Neuronal stem cell (in vitro differentiated cells): ENCODE results near the gene TRIM69.
"Not testable (repeated sequence)": the region's sequence is repeated elsewhere in the genome, so short reads cannot be mapped to it uniquely, and the experiment has no call there.

ENCODE experiments used
- DNase-seq: peaks from one replicate; pipeline ENCODE4 v3.0.0-alpha.2; 2013; ENCODE audit warnings: low spot score
- H2AFZ ChIP-seq: one replicate; pipeline ENCODE4 v1.6.1; 2013; ENCODE audit warnings: mild to moderate bottlenecking, low read length, inconsistent platforms
- H2AK5ac ChIP-seq: 2 replicates; pipeline ENCODE4 v1.6.1; 2013; ENCODE audit warnings: low read depth, mild to moderate bottlenecking, inconsistent platforms, low read length, moderate library complexity, mixed read lengths
- H2BK120ac ChIP-seq: 2 replicates; pipeline ENCODE4 v1.6.1; 2013; ENCODE audit warnings: low read depth, mild to moderate bottlenecking, inconsistent platforms, low read length, moderate library complexity, mixed read lengths
- H2BK12ac ChIP-seq: one replicate; pipeline ENCODE4 v1.6.1; 2013; ENCODE audit warnings: low read length, inconsistent platforms
- H2BK15ac ChIP-seq: 2 replicates; pipeline ENCODE4 v1.6.1; 2013; ENCODE audit warnings: mild to moderate bottlenecking, low read length, inconsistent platforms, mixed read lengths
- H2BK5ac ChIP-seq: one replicate; pipeline ENCODE4 v1.6.1; 2013; ENCODE audit warnings: inconsistent platforms, mild to moderate bottlenecking, low read length, moderate library complexity
- H3K14ac ChIP-seq: one replicate; pipeline ENCODE4 v1.6.1; 2013; ENCODE audit warnings: low read length, inconsistent platforms
- H3K18ac ChIP-seq: 2 replicates; pipeline ENCODE4 v1.6.1; 2013; ENCODE audit warnings: low read length, inconsistent platforms
- H3K23ac ChIP-seq: 2 replicates; pipeline ENCODE4 v1.6.1; 2013; ENCODE audit warnings: low read depth, mild to moderate bottlenecking, mixed read lengths, low read length, inconsistent platforms; ENCODE audit not compliant: poor library complexity
- H3K27ac ChIP-seq: replicated peaks from 3 replicates; pipeline ENCODE4 v1.5.1; 2013; ENCODE audit warnings: low read length, inconsistent platforms
- H3K27me3 ChIP-seq, 3 experiments: 2 replicates each; pipeline ENCODE4 v1.6.1; 2013; ENCODE audit warnings: low read length in 3 of 3, mild to moderate bottlenecking in 2 of 3, inconsistent platforms in 1 of 3, low read depth in 1 of 3, mixed read lengths in 1 of 3, moderate library complexity in 1 of 3; ENCODE audit not compliant: control insufficient read depth in 3 of 3, insufficient read depth in 3 of 3
- H3K36me3 ChIP-seq, 2 donors: replicated peaks in 1 of 2; 2 replicates each; pipeline ENCODE4 v1.6.1; 2013; ENCODE audit warnings: low read length in 2 of 2; ENCODE audit not compliant: control insufficient read depth in 2 of 2, insufficient read depth in 2 of 2
- H3K4ac ChIP-seq: 2 replicates; pipeline ENCODE4 v1.6.1; 2013; ENCODE audit warnings: inconsistent platforms, mild to moderate bottlenecking, low read length, moderate library complexity
- H3K4me1 ChIP-seq, 2 donors: 1 replicate in 1 of 2; 2 replicates in 1 of 2; pipeline ENCODE4 v1.6.1; 2013; ENCODE audit warnings: low read length in 2 of 2, low read depth in 1 of 2; ENCODE audit not compliant: control insufficient read depth in 2 of 2, insufficient read depth in 1 of 2
- H3K4me2 ChIP-seq: one replicate; pipeline ENCODE4 v1.6.1; 2013; ENCODE audit warnings: mild to moderate bottlenecking, low read length, inconsistent platforms; ENCODE audit not compliant: insufficient read depth, poor library complexity, severe bottlenecking
- H3K4me3 ChIP-seq, 2 donors: 2 replicates each; pipeline ENCODE4 v1.5.1; 2013; ENCODE audit warnings: low read length in 2 of 2, mild to moderate bottlenecking in 2 of 2, inconsistent platforms in 1 of 2, moderate library complexity in 1 of 2
- H3K79me1 ChIP-seq: one replicate; pipeline ENCODE4 v1.6.1; 2013; ENCODE audit warnings: low read depth, mild to moderate bottlenecking, inconsistent platforms, low read length, moderate library complexity
- H3K9ac ChIP-seq: one replicate; pipeline ENCODE4 v1.6.1; 2013; ENCODE audit warnings: mild to moderate bottlenecking, low read depth, low read length, inconsistent platforms; ENCODE audit not compliant: poor library complexity
- H3K9me3 ChIP-seq, 2 donors: replicated peaks in 1 of 2; 2 replicates each; pipeline versions ENCODE3 to v1.6.1; 2013; ENCODE audit warnings: low read length in 2 of 2, mild to moderate bottlenecking in 2 of 2, inconsistent platforms in 1 of 2, low read depth in 1 of 2, mixed read lengths in 1 of 2, moderate library complexity in 1 of 2; ENCODE audit not compliant: control insufficient read depth in 2 of 2, insufficient read depth in 1 of 2
- H4K8ac ChIP-seq: one replicate; pipeline ENCODE4 v1.6.1; 2013; ENCODE audit warnings: low read depth, mild to moderate bottlenecking, inconsistent platforms, low read length, moderate library complexity
- H4K91ac ChIP-seq: one replicate; pipeline ENCODE4 v1.6.1; 2013; ENCODE audit warnings: low read length, low read depth, mild to moderate bottlenecking, inconsistent platforms; ENCODE audit not compliant: poor library complexity
- WGBS, 2 donors: extraction: QIAGEN DNeasy Blood & Tissue Kit; methylation state at CpG; one replicate each; pipeline ENCODE4 v1.1.7; 2013; ENCODE audit warnings: missing lambda C conversion rate in 2 of 2, mixed read lengths in 1 of 2; ENCODE audit not compliant: insufficient read length in 2 of 2, insufficient replicate concordance in 1 of 2; ENCODE audit errors: extremely low coverage in 2 of 2; 5-methylcytosine and 5-hydroxymethylcytosine counted together

Gene TRIM69

DNA sequence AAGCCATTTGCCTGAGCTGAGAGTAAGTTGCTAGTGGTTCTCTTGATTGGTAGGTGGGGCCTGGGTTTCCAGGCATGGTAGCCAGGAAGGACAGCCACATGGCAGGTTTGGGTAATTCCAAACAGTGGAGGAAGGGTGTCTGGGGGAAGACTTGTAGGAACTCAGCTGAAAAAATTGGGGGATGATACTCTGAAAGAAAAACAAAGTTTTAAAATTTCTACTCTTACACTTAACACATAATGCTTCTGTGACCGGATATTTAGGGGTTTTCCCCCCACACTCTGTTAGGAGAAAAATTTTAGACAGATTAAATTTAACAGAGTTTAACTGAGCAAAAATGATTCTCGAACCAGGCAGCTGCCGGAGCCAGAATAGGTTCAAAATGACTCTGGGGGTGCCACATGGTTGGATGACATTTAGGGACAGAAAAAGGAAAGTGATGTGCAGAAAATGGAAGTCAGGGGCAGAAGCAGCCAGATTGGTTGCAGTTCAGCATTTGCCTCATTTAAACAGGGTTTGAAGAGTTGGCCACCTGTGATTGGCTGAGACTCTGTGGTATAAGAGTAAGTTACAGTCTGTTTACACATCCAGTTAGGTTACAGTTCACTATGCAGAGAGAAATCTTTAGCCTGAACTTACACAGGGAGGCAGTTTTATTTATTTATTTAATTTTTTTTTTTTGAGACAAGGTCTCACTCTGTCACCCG lies 16.9 kb upstream of the TRIM69 start:
- H3K36me3 ChIP-seq, result peaks cover 3 to 39% of the 10 kb centered on the region in 2 donors
- H3K9me3 ChIP-seq, result no peaks in the 10 kb centered on the region
- no peaks in the 10 kb centered on the region for H3K27me3 ChIP-seq
- no peak for DNase-seq
- H3K9ac ChIP-seq, result no peak overlapping the region
- H3K18ac ChIP-seq, result no peak overlapping the region
- H3K79me1 ChIP-seq, result no peaks in the 10 kb centered on the region
- no CpG with 5 or more reads among the region's 4 CpGs for WGBS, 2 donors
- no peak overlapping the region for H3K4me2 ChIP-seq
- no peak overlapping the region for H4K8ac ChIP-seq
- no peaks in the 10 kb centered on the region for H3K4me1 ChIP-seq
- H3K4me3 ChIP-seq, result no peak overlapping the region
- H3K4ac ChIP-seq, result no peak overlapping the region
- no peak overlapping the region for H2BK12ac ChIP-seq
- no peak overlapping the region for H2BK120ac ChIP-seq
- H2BK15ac ChIP-seq, result no peak overlapping the region
- no peak overlapping the region for H2AK5ac ChIP-seq
- no peak overlapping the region for H3K14ac ChIP-seq
- H2BK5ac ChIP-seq, result no peak overlapping the region
- H2AFZ ChIP-seq, result no peak overlapping the region
- H3K27ac ChIP-seq, result no peak overlapping the region
- H4K91ac ChIP-seq, result no peak overlapping the region
- H3K23ac ChIP-seq, result no peak overlapping the region

DNA sequence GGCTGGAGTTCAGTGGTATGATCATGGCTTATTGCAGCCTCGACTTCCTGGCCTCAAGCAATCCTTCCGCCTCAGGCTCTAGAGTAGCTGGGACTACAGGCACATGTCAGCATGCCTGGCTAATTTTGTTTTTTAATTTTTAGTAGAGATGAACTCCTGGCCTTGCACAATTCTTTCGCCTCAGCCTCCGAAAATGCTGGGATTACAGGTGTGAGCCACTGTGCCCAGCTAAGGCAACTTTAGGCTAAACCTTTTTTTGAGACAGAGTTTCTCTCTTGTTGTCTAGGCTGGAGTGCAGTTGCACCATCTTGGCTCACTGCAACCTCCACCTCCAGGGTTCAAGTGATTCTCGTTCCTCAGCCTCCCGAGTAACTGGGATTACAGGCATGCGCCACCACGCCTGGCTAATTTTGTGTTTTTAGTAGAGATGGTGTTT lies 16.3 kb upstream of the TRIM69 start:
- not testable (repeated sequence) for H3K4me2 ChIP-seq, H3K14ac ChIP-seq, DNase-seq, H3K79me1 ChIP-seq, H2BK15ac ChIP-seq, H4K8ac ChIP-seq, H3K18ac ChIP-seq, H3K9me3 ChIP-seq, H2AK5ac ChIP-seq, H2BK12ac ChIP-seq, H3K9ac ChIP-seq, H3K27me3 ChIP-seq, H3K4me1 ChIP-seq, H2BK5ac ChIP-seq, H3K4ac ChIP-seq, H3K4me3 ChIP-seq, H2AFZ ChIP-seq, H4K91ac ChIP-seq, H3K27ac ChIP-seq, H3K23ac ChIP-seq, H2BK120ac ChIP-seq
- H3K36me3 ChIP-seq, result peaks cover 3 to 39% of the 10 kb centered on the region in 2 donors
- no CpG with 5 or more reads among the region's 8 CpGs for WGBS, 2 donors

DNA sequence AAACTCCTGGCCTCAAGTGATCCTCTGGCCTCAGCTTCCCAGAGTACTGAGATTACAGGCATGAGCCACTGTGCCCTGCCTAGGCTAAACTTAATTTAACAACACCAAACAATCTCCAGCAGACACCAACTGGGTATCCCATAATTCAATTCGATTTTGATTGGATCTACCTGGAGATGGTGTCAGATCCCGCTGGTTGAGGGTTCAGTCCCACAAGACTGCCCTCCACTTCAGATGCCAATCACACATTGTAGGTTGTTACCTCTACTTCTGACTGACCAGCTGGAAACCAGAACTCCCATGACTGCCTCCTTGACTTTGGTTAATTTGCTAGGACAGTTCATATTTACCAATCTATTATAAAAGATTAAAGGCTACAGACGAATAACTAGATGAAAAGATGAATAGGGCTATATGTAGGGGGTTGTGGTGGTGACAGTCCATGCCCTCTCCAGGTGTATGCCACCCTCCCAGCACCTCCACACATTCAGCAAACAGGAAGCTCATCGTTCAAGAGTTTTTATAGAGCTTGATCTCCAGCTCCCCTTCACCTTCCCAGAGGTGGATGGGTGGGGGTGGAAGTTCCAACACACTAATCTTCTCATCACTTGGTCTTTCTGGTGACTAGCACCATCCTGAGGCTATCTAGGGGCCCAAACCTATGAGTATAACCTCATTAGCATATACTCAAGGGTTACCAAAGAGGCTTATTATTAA lies 15.7 kb upstream of the TRIM69 start:
- H2BK120ac ChIP-seq, result no peak overlapping the region
- no peaks in the 10 kb centered on the region for H3K4me1 ChIP-seq
- no CpG with 5 or more reads among the region's 4 CpGs for WGBS, 2 donors
- H3K27me3 ChIP-seq, result no peaks in the 10 kb centered on the region
- peaks cover 3 to 34% of the 10 kb centered on the region in 2 donors for H3K36me3 ChIP-seq
- no peak for DNase-seq
- H3K9me3 ChIP-seq, result no peaks in the 10 kb centered on the region
- no peak overlapping the region for H3K14ac ChIP-seq
- no peak overlapping the region for H2BK15ac ChIP-seq
- no peak overlapping the region for H3K4ac ChIP-seq
- no peak overlapping the region for H2BK12ac ChIP-seq
- no peak overlapping the region for H4K91ac ChIP-seq
- H3K4me2 ChIP-seq, result no peak overlapping the region
- no peak overlapping the region for H3K9ac ChIP-seq
- H3K79me1 ChIP-seq, result no peaks in the 10 kb centered on the region
- no peak overlapping the region for H2BK5ac ChIP-seq
- H4K8ac ChIP-seq, result no peak overlapping the region
- H3K23ac ChIP-seq, result no peak overlapping the region
- no peak overlapping the region for H3K18ac ChIP-seq
- no peak overlapping the region for H2AFZ ChIP-seq
- H3K4me3 ChIP-seq, result no peak overlapping the region
- H2AK5ac ChIP-seq, result no peak overlapping the region
- no peak overlapping the region for H3K27ac ChIP-seq

DNA sequence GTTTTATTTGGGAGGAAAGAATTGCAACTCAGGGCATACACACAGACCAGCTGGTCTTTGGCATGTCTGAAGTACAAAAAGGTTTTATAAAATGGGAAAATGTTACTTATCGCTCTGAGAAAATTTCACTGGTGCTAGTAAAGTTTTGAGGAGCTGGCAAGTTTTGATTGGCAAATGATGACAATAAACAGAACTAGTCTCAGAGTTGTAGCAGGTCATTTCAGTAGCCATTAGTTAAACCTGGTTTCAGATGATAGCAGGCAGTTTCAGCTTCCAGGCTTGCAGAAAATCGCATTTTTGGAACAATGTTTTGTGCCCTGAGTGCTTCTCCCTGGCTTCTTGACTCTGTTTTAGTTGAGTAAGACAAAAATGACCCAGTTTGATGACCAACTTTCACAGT lies 14.3 kb upstream of the TRIM69 start:
- H3K14ac ChIP-seq, result no peak overlapping the region
- H3K9ac ChIP-seq, result no peak overlapping the region
- no peak overlapping the region for H4K8ac ChIP-seq
- no peak overlapping the region for H3K4me2 ChIP-seq
- WGBS, 2 donors, result no CpG with 5 or more reads among the region's 2 CpGs
- no peak overlapping the region for H4K91ac ChIP-seq
- H2BK12ac ChIP-seq, result no peak overlapping the region
- no peak overlapping the region for H3K4ac ChIP-seq
- H2AFZ ChIP-seq, result no peak overlapping the region
- H3K27me3 ChIP-seq, result no peaks in the 10 kb centered on the region
- no peak overlapping the region for H2AK5ac ChIP-seq
- no peak overlapping the region for H3K23ac ChIP-seq
- H3K36me3 ChIP-seq, result peaks cover 0 to 20% of the 10 kb centered on the region in 2 donors
- no peak overlapping the region for H2BK5ac ChIP-seq
- H3K9me3 ChIP-seq, result no peaks in the 10 kb centered on the region
- no peak overlapping the region for H2BK15ac ChIP-seq
- no peak overlapping the region for H2BK120ac ChIP-seq
- H3K4me1 ChIP-seq, result peaks cover 0 to 4% of the 10 kb centered on the region in 2 donors
- DNase-seq, result no peak
- no peak overlapping the region for H3K4me3 ChIP-seq
- H3K18ac ChIP-seq, result no peak overlapping the region
- no peaks in the 10 kb centered on the region for H3K79me1 ChIP-seq
- no peak overlapping the region for H3K27ac ChIP-seq
